Osteoblast (primary cell): ENCODE measurements around the gene PHACTR4. TPM values are rescaled to one million over a fixed set of nuclear protein-coding genes. Genes with fewer than 3 reads are reported as not detected.
"Not testable (repeated sequence)": the region's sequence is repeated elsewhere in the genome, so short reads cannot be mapped to it uniquely, and the experiment has no call there.

Source experiments
- DNase-seq: peaks from one replicate; pipeline ENCODE4 v3.0.0; 2011; ENCODE audit warnings: low spot score, mixed read lengths; ENCODE audit not compliant: insufficient read length; ENCODE audit errors: missing footprints
- H2AFZ ChIP-seq: 2 replicates; pipeline ENCODE4 v1.6.0; 2011; ENCODE audit warnings: mild to moderate bottlenecking, low read length
- H3K27ac ChIP-seq: 2 replicates; pipeline ENCODE4 v1.5.1; 2011; ENCODE audit warnings: mild to moderate bottlenecking, low read depth, low read length, moderate library complexity
- H3K27me3 ChIP-seq: 2 replicates; pipeline ENCODE4 v1.6.0; 2012; ENCODE audit warnings: mild to moderate bottlenecking, control low read depth, inconsistent platforms, low read length, moderate library complexity; ENCODE audit not compliant: insufficient read depth
- H3K36me3 ChIP-seq: 2 replicates; pipeline ENCODE4 v1.5.1; 2011; ENCODE audit warnings: mild to moderate bottlenecking, low read length, control low read depth, moderate library complexity; ENCODE audit not compliant: insufficient read depth
- H3K4me1 ChIP-seq: 2 replicates; pipeline ENCODE4 v1.5.1; 2011; ENCODE audit warnings: mild to moderate bottlenecking, low read length, control low read depth, moderate library complexity; ENCODE audit not compliant: insufficient read depth
- H3K4me2 ChIP-seq: 2 replicates; pipeline ENCODE4 v1.6.0; 2011; ENCODE audit warnings: mild to moderate bottlenecking, low read length; ENCODE audit not compliant: insufficient read depth
- H3K4me3 ChIP-seq: fragments of 200-600 bp; sonication (generic); 3 replicates; pipeline ENCODE4 v1.5.1; 2012; ENCODE audit warnings: mild to moderate bottlenecking, low read length, inconsistent platforms; ENCODE audit not compliant: insufficient read depth
- H3K79me2 ChIP-seq: 2 replicates; pipeline ENCODE4 v1.6.0; 2012; ENCODE audit warnings: mild to moderate bottlenecking, low read length, control low read depth, inconsistent platforms; ENCODE audit not compliant: insufficient read depth
- H3K9me3 ChIP-seq: 2 replicates; pipeline ENCODE4 v1.5.1; 2011; ENCODE audit warnings: low read depth, low read length, control low read depth
- H4K20me1 ChIP-seq: 2 replicates; pipeline ENCODE4 v1.6.0; 2012; ENCODE audit warnings: mild to moderate bottlenecking, low read length, control low read depth; ENCODE audit not compliant: insufficient read depth
- CTCF ChIP-seq: IDR thresholded peaks from 2 replicates; pipeline ENCODE4 v1.5.1; 2011; ENCODE audit warnings: mild to moderate bottlenecking, low read depth, low read length, moderate library complexity; ENCODE audit errors: extremely low read depth
- total RNA-seq: library from RNA; depleted of rRNA; stranded (reverse); fragments of >200 nt; gene quantifications from 2 replicates; pipeline ENCODE4 v1.2.3, GENCODE V29; 2012

PHACTR4 gene
- total RNA-seq, 1 donor, result 12.7 TPM

- Histone ChIP-seq H3K4me2 (no peak overlapping the region), H3K36me3 (peaks cover 13% of the 10 kb centered on the region)
These were observed 88.1 kb downstream of the PHACTR4 start for GRCh38 chr1:28457678-28458077.

GRCh38 chr1:28458237-28459228, 89.0 kb downstream of the PHACTR4 start:
- H3K27ac ChIP-seq, result peak overlapping the region; percentile 25

More at GRCh38 chr1:28457678-28458077, 88.1 kb downstream of the PHACTR4 start:
- TF ChIP-seq CTCF, result no peak
- peaks cover 19% of the 10 kb centered on the region for H3K79me2 ChIP-seq
- H2AFZ ChIP-seq, result no peak overlapping the region
- peaks cover 20% of the 10 kb centered on the region for H3K4me1 ChIP-seq
- H3K27ac ChIP-seq, result no peak overlapping the region
- DNase-seq, result no peak
- H3K27me3 ChIP-seq, result no peaks in the 10 kb centered on the region
- H3K9me3 ChIP-seq, result no peaks in the 10 kb centered on the region
- no peaks in the 10 kb centered on the region for H4K20me1 ChIP-seq
- no peak overlapping the region for H3K4me3 ChIP-seq

GRCh38 chr1:28466226-28466778, 96.8 kb downstream of the PHACTR4 start:
- Histone ChIP-seq H4K20me1 (no peaks in the 10 kb centered on the region), H3K4me2 (no peak overlapping the region), H3K27me3 (no peaks in the 10 kb centered on the region), H3K9me3 (no peaks in the 10 kb centered on the region), H2AFZ (no peak overlapping the region), H3K27ac (no peak overlapping the region), H3K4me1 (no peaks in the 10 kb centered on the region), H3K36me3 (peaks cover 15% of the 10 kb centered on the region), H3K79me2 (no peaks in the 10 kb centered on the region), H3K4me3 (no peak overlapping the region)
- peak; percentile 17 for DNase-seq
- no peak for TF ChIP-seq CTCF

More at GRCh38 chr1:28458237-28459228, 89.0 kb downstream of the PHACTR4 start:
- no peak for DNase-seq
- H3K4me2 ChIP-seq, result no peak overlapping the region
- no peak overlapping the region for H3K4me3 ChIP-seq
- H3K36me3 ChIP-seq, result peaks cover 14% of the 10 kb centered on the region
- no peak for TF ChIP-seq CTCF
- no peaks in the 10 kb centered on the region for H4K20me1 ChIP-seq
- no peak overlapping the region for H2AFZ ChIP-seq
- no peaks in the 10 kb centered on the region for H3K27me3 ChIP-seq
- H3K79me2 ChIP-seq, result peaks cover 18% of the 10 kb centered on the region
- H3K4me1 ChIP-seq, result peaks cover 20% of the 10 kb centered on the region
- H3K9me3 ChIP-seq, result no peaks in the 10 kb centered on the region

- DNase-seq, result no peak
- H3K27ac ChIP-seq, result no peak overlapping the region
- no peaks in the 10 kb centered on the region for H3K9me3 ChIP-seq
- no peaks in the 10 kb centered on the region for H3K27me3 ChIP-seq
- no peak for TF ChIP-seq CTCF
- no peak overlapping the region for H2AFZ ChIP-seq
- no peak overlapping the region for H3K4me3 ChIP-seq
- H4K20me1 ChIP-seq, result no peaks in the 10 kb centered on the region
- no peak overlapping the region for H3K4me2 ChIP-seq
- H3K4me1 ChIP-seq, result no peaks in the 10 kb centered on the region
- H3K79me2 ChIP-seq, result no peaks in the 10 kb centered on the region
- peaks cover 24% of the 10 kb centered on the region for H3K36me3 ChIP-seq
These were observed 100.6 kb downstream of the PHACTR4 start for GRCh38 chr1:28470146-28470545.

- not testable (repeated sequence) for H3K27ac ChIP-seq, H4K20me1 ChIP-seq, H3K79me2 ChIP-seq, H2AFZ ChIP-seq, H3K9me3 ChIP-seq, H3K4me1 ChIP-seq, H3K27me3 ChIP-seq, H3K4me3 ChIP-seq, H3K4me2 ChIP-seq, DNase-seq
- H3K36me3 ChIP-seq, result peaks cover 40% of the 10 kb centered on the region
These were observed 110.0 kb downstream of the PHACTR4 start for GRCh38 chr1:28479497-28479896.
